Measurements from ENCODE around the gene STARD7. TPM values are rescaled to one million over a fixed set of nuclear protein-coding genes. Genes with fewer than 3 reads are reported as not detected.

The STARD7 gene
- total and polyA plus RNA-seq, 2 donors (not counting 3 experiments of a cell fraction or from before 2014, with no cell fraction given), result 61.2 to 132 TPM

GRCh38 chr2:96167407-96168013 is 41.1 kb downstream of the STARD7 start:
- dilution Hi-C loops (cut with MboI; ENCODE audit: extremely low pct_ligation_motif_present, low sequenced_read_pairs), result no loop called here
- no peak overlapping the region for H2AFZ ChIP-seq (ENCODE audit: low read depth, low read length)
- H3K9me1 ChIP-seq (replicated peaks; ENCODE audit: control insufficient read depth, extremely low read depth, insufficient read depth, low read length), result no peaks in the 10 kb centered on the region
- H3K27ac ChIP-seq (ENCODE audit: insufficient read depth, low read depth, low read length), result no peak overlapping the region
- FAIRE-seq (no peak), DNase-seq (ENCODE audit: low read depth, low spot score) (no peak)
- TF ChIP-seq MAX (IDR thresholded peaks at IDR 0.05; ENCODE audit: insufficient read depth, insufficient read length) (no peak), JUN (IDR thresholded peaks at IDR 0.05; ENCODE audit: borderline replicate concordance, insufficient read depth, insufficient read length, low read depth) (no peak)
- H3K27me3 ChIP-seq (ENCODE audit: control insufficient read depth in 2 of 2, insufficient read depth in 2 of 2, low read length in 2 of 2), result peaks cover 2 to 4% of the 10 kb centered on the region in 2 experiments
- POLR2A ChIA-PET, result no interaction called here
- no peaks in the 10 kb centered on the region for H4K20me1 ChIP-seq (replicated peaks; ENCODE audit: control insufficient read depth, extremely low read depth, insufficient read depth, low read length)
- intact Hi-C loops (cut with micrococcal nuclease), result no loop called here
- H3K4me2 ChIP-seq (ENCODE audit: insufficient read depth, low read length), result no peak overlapping the region
- H3K4me1 ChIP-seq (ENCODE audit: control insufficient read depth, extremely low read depth, insufficient read depth, low read length), result no peaks in the 10 kb centered on the region
- CTCF ChIA-PET, result no interaction called here
- H3K9me3 ChIP-seq (replicated peaks; ENCODE audit: control insufficient read depth, insufficient read depth, low read length), result no peaks in the 10 kb centered on the region
- H3K36me3 ChIP-seq (ENCODE audit: control insufficient read depth in 2 of 2, extremely low read depth in 1 of 2, insufficient read depth in 2 of 2, low read length in 2 of 2), result no peaks in the 10 kb centered on the region
- H3K4me3 ChIP-seq (replicated peaks in 1 of 3; ENCODE audit: insufficient read depth in 1 of 3, low read depth in 1 of 3, low read length in 3 of 3), result no peak overlapping the region
- H3K9ac ChIP-seq (replicated peaks; ENCODE audit: extremely low read depth, insufficient read depth, low read length), result no peak overlapping the region
- no TSS peak for BruUV-seq (replicated peaks)
- no peaks in the 10 kb centered on the region for H3K79me2 ChIP-seq (ENCODE audit: control insufficient read depth, insufficient read depth, low read length)

DNA sequence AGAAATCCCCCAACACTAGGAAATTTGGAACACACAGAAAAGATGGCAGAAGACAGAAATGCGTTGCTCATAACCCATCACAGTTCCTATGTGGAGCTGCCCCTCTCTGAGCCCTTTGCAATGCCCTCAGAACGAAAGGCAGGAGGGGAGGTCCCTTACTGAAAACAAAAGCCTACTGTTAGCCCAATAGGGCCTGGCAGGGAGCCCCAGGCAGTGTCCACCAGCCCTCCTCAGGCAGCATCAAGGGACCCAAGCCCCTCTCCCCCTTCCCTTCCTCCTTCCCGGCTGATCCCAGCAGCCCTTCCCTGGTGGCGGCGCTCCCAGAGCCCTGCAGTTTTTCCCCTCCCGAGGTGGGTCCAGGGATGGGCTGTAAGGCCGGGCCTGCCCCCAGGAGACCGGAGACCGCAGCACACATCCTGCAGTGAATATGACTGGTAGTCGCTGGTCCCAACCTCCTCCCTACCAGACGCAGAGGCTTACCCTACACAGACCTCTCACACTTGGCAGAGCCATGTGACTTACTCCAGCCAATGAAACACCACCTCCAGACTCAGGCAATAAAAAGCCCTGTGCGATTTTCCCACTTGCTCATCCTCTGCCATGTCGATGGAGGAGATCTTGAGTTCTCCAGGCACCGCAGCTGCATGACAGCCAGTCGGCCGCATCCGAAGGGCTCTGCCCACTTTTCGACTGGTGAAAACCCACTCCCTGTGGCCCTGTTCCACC is 44.0 kb downstream of the STARD7 start:
- no peaks in the 10 kb centered on the region for H3K4me1 ChIP-seq (ENCODE audit: control insufficient read depth, extremely low read depth, insufficient read depth, low read length)
- H3K9ac ChIP-seq (replicated peaks; ENCODE audit: extremely low read depth, insufficient read depth, low read length), result no peak overlapping the region
- no peak for DNase-seq (ENCODE audit: low read depth, low spot score)
- H3K9me3 ChIP-seq (replicated peaks; ENCODE audit: control insufficient read depth, insufficient read depth, low read length), result no peaks in the 10 kb centered on the region
- intact Hi-C loops (cut with micrococcal nuclease) (no loop called here), dilution Hi-C loops (cut with MboI; ENCODE audit: extremely low pct_ligation_motif_present, low sequenced_read_pairs) (no loop called here)
- no peaks in the 10 kb centered on the region for H4K20me1 ChIP-seq (replicated peaks; ENCODE audit: control insufficient read depth, extremely low read depth, insufficient read depth, low read length)
- no peaks in the 10 kb centered on the region for H3K36me3 ChIP-seq (ENCODE audit: control insufficient read depth in 2 of 2, extremely low read depth in 1 of 2, insufficient read depth in 2 of 2, low read length in 2 of 2)
- no peak overlapping the region for H3K4me2 ChIP-seq (ENCODE audit: insufficient read depth, low read length)
- H3K79me2 ChIP-seq (ENCODE audit: control insufficient read depth, insufficient read depth, low read length), result no peaks in the 10 kb centered on the region
- peaks cover 4% of the 10 kb centered on the region in 2 experiments for H3K27me3 ChIP-seq (ENCODE audit: control insufficient read depth in 2 of 2, insufficient read depth in 2 of 2, low read length in 2 of 2)
- no peak overlapping the region for H2AFZ ChIP-seq (ENCODE audit: low read depth, low read length)
- H3K4me3 ChIP-seq (replicated peaks in 1 of 3; ENCODE audit: insufficient read depth in 1 of 3, low read depth in 1 of 3, low read length in 3 of 3), result no peak overlapping the region
- no peak overlapping the region for H3K27ac ChIP-seq (ENCODE audit: insufficient read depth, low read depth, low read length)
- no TSS peak for BruUV-seq (replicated peaks)
- no peaks in the 10 kb centered on the region for H3K9me1 ChIP-seq (replicated peaks; ENCODE audit: control insufficient read depth, extremely low read depth, insufficient read depth, low read length)
- TF ChIP-seq GATA2 (IDR thresholded peaks at IDR 0.05; ENCODE audit: insufficient read depth, insufficient read length, low read depth, low read length) (no peak), MYC (IDR thresholded peaks at IDR 0.05; ENCODE audit: low read depth, low read length) (no peak), MAX (IDR thresholded peaks at IDR 0.05; ENCODE audit: insufficient read depth, insufficient read length) (no peak), EZH2 (IDR thresholded peaks at IDR 0.05; ENCODE audit: borderline replicate concordance, low read depth, low read length, severe bottlenecking) (no peak), JUN (IDR thresholded peaks at IDR 0.05; ENCODE audit: borderline replicate concordance, insufficient read depth, insufficient read length, low read depth) (no peak), POLR2A (IDR thresholded peaks at IDR 0.05; ENCODE audit: low read depth, low read length) (no peak), POLR2AphosphoS5 (IDR thresholded peaks at IDR 0.05; ENCODE audit: insufficient read depth, low read depth, low read length) (no peak), FOS (IDR thresholded peaks at IDR 0.05; ENCODE audit: borderline replicate concordance, insufficient read depth, low read length) (no peak)
- TF ChIP-seq, protein P1, sequence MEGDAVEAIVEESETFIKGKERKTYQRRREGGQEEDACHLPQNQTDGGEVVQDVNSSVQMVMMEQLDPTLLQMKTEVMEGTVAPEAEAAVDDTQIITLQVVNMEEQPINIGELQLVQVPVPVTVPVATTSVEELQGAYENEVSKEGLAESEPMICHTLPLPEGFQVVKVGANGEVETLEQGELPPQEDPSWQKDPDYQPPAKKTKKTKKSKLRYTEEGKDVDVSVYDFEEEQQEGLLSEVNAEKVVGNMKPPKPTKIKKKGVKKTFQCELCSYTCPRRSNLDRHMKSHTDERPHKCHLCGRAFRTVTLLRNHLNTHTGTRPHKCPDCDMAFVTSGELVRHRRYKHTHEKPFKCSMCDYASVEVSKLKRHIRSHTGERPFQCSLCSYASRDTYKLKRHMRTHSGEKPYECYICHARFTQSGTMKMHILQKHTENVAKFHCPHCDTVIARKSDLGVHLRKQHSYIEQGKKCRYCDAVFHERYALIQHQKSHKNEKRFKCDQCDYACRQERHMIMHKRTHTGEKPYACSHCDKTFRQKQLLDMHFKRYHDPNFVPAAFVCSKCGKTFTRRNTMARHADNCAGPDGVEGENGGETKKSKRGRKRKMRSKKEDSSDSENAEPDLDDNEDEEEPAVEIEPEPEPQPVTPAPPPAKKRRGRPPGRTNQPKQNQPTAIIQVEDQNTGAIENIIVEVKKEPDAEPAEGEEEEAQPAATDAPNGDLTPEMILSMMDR (IDR thresholded peaks at IDR 0.05; ENCODE audit: extremely low read depth in 1 of 2, insufficient read depth in 1 of 2, low read depth in 1 of 2, low read length in 2 of 2), result no peak
- FAIRE-seq, result no peak
- POLR2A ChIA-PET, result no interaction called here
- CTCF ChIA-PET, result interaction anchor here (1.0 kb wide), 1 partner anchor 48 kb away, joined by 4 read pairs; no protein-coding TSS in a partner anchor
